ENCODE data around the gene ULK2.

ULK2 gene

GRCh38 chr17:19787733-19788357, 79.9 kb downstream of the ULK2 start:
- TF ChIP-seq, protein P1, sequence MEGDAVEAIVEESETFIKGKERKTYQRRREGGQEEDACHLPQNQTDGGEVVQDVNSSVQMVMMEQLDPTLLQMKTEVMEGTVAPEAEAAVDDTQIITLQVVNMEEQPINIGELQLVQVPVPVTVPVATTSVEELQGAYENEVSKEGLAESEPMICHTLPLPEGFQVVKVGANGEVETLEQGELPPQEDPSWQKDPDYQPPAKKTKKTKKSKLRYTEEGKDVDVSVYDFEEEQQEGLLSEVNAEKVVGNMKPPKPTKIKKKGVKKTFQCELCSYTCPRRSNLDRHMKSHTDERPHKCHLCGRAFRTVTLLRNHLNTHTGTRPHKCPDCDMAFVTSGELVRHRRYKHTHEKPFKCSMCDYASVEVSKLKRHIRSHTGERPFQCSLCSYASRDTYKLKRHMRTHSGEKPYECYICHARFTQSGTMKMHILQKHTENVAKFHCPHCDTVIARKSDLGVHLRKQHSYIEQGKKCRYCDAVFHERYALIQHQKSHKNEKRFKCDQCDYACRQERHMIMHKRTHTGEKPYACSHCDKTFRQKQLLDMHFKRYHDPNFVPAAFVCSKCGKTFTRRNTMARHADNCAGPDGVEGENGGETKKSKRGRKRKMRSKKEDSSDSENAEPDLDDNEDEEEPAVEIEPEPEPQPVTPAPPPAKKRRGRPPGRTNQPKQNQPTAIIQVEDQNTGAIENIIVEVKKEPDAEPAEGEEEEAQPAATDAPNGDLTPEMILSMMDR (IDR thresholded peaks at IDR 0.05; ENCODE audit: borderline replicate concordance, control extremely low read depth, extremely low read depth, insufficient read depth, missing control alignments) = no peak
- no peak for DNase-seq (ENCODE audit: low spot score)
- in situ Hi-C loops (cut with MboI; ENCODE audit: low sequenced_read_pairs, unreplicated experiment) = no loop called here

DNA sequence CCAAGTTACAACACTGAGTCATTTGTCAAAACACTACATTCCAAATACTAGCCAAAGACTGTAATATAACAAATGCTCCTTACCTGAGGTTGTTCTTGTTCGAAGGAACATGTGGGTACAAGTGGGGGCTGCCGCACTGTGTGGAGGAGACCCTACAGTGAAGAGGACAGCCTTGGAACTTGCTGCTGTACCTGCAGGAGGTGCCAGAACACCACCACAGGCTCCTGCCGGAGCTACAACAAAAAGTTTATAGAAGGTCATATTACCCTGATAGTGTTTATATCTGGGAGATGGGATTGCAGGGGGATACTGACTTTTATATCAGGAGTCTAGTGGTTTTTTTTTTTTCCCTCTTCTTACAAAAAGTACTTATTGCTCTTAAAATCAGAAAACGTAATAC, 81.9 kb downstream of the ULK2 start:
- no peak for DNase-seq (ENCODE audit: low spot score)
- TF ChIP-seq, protein P1 (IDR thresholded peaks at IDR 0.05; ENCODE audit: borderline replicate concordance, control extremely low read depth, extremely low read depth, insufficient read depth, missing control alignments) = no peak
- in situ Hi-C loops (cut with MboI; ENCODE audit: low sequenced_read_pairs, unreplicated experiment) = no loop called here

DNA sequence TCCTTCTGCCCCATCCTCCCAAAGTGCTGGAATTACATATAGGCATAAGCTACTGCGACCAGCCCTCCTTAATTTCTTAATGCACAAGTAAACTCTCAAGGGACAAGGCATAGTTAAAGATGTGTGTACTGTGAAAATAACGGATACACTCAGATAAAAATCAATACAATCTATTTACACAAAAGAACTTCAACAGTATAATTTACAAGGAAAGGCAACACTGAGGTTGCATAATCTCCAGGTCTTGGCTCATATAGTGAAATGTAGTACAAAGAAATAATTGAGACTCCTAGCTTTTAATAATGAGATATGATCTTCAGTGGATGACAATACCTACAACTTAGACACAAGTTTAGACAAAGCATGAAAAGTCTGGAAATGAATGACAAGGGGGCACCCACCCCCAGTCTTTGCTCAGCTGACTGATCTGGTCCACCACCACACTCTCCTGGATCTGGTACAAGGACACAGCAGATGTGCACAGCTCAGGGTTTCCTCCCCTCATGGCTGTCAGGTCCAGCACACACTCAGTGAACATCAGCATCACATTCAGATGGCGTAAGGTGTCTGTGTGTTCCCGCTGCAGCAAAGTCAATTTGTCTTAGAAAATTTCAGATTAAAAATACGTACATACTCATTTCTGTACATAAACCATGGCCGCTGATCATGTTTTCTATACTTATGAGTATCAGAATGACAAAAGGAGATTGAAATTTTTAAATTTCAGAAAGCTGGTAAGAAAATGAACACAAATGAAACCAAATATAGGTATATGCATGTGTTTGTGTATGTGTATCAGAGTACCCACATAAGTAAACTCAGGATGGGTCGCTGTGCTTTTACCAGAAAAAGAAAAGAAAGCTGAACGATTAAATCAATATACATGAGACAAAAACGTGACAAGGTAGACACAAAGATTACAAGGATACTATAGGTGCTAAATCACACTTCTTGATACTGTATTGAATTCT, 86.0 kb downstream of the ULK2 start:
- in situ Hi-C loops (cut with MboI; ENCODE audit: low sequenced_read_pairs, unreplicated experiment) = no loop called here
- TF ChIP-seq, protein P1 (IDR thresholded peaks at IDR 0.05; ENCODE audit: borderline replicate concordance, control extremely low read depth, extremely low read depth, insufficient read depth, missing control alignments) = no peak
- DNase-seq (ENCODE audit: low spot score) = no peak

DNA sequence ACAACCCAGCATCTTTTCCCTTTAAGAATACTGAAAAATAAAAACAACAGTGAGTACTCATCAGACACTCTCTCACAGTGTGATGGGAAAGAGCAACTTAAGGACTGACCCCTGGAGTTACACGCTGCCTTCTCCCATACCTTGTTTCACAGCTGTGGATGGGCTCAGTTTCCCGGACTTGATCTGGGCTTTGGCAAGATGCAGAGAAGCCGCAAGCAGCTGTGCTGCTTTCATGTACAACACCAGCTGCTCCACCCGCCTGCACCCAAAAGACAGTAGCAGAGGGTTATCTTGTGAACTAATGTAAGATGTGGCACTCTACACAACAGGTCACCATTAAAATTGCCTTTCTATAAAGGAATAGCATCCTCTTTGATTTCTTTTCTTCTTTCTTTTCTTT, 86.9 kb downstream of the ULK2 start:
- TF ChIP-seq, protein P1 (IDR thresholded peaks at IDR 0.05; ENCODE audit: borderline replicate concordance, control extremely low read depth, extremely low read depth, insufficient read depth, missing control alignments) = no peak
- DNase-seq (ENCODE audit: low spot score) = no peak
- in situ Hi-C loops (cut with MboI; ENCODE audit: low sequenced_read_pairs, unreplicated experiment) = no loop called here

DNA sequence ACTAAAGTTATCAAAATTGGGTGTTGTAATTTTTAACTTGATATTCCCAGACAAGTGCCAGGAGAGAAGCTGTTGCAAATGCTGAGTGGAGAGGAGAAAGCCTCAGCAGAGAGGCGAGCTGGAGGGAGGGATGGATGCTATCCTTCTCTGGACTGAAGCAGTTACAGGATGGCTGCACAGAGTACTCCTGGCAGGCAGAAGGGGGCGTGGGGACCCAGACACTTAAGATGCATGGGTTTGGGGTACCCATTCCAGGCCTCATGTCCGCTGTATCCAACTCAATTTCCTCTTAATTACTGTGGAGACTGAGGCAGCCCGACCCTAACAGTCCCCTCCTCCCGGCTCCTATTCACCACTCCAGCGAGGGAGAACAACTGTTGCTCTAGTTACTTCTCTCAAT, 94.2 kb downstream of the ULK2 start:
- no peak for DNase-seq (ENCODE audit: low spot score)
- TF ChIP-seq, protein P1 (IDR thresholded peaks at IDR 0.05; ENCODE audit: borderline replicate concordance, control extremely low read depth, extremely low read depth, insufficient read depth, missing control alignments) = no peak
- in situ Hi-C loops (cut with MboI; ENCODE audit: low sequenced_read_pairs, unreplicated experiment) = no loop called here

DNA sequence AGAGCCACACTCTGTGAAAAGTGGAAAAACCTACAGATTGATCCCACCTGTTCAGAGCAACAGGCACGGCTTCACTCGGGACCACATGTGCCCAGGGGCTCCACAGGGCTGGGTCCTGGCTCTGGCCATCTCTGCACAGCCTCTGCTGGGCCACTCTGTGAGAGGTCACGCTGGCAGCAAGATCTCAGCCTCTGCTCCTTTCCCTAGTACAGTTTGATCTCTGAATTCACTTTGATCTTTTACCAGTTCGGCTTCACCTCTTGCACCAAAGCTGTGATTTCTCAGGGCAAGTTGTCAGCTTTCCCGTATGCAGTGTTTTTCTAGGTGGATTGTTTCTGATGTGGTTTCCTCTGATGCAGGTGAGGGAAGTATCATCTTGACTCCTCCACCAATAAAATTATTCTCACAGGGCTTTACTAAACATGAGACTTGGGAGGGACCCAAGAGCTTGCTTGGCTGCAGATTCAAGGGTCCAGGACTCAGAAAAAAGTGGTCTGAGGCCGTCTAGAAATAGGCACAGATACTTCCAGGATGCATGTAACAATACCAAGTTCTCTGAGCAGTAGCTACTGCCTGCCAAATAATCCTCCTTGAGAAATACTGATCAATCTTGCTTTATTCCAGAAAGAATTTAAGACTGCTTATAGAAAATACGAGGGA, 95.6 kb downstream of the ULK2 start:
- DNase-seq (ENCODE audit: low spot score) = no peak
- in situ Hi-C loops (cut with MboI; ENCODE audit: low sequenced_read_pairs, unreplicated experiment) = no loop called here
- TF ChIP-seq, protein P1 (IDR thresholded peaks at IDR 0.05; ENCODE audit: borderline replicate concordance, control extremely low read depth, extremely low read depth, insufficient read depth, missing control alignments) = no peak

All from GM13976 (cell line).